ENCODE data around the gene SPARCL1. TPM values are rescaled to one million over a fixed set of nuclear protein-coding genes. Genes with fewer than 3 reads are reported as not detected.
A peak's percentile ranks its signal among the peaks of the same experiment; 100 is the strongest.
"Not testable (repeated sequence)": the region's sequence is repeated elsewhere in the genome, so short reads cannot be mapped to it uniquely, and the experiment has no call there.

Gene SPARCL1, protein sequence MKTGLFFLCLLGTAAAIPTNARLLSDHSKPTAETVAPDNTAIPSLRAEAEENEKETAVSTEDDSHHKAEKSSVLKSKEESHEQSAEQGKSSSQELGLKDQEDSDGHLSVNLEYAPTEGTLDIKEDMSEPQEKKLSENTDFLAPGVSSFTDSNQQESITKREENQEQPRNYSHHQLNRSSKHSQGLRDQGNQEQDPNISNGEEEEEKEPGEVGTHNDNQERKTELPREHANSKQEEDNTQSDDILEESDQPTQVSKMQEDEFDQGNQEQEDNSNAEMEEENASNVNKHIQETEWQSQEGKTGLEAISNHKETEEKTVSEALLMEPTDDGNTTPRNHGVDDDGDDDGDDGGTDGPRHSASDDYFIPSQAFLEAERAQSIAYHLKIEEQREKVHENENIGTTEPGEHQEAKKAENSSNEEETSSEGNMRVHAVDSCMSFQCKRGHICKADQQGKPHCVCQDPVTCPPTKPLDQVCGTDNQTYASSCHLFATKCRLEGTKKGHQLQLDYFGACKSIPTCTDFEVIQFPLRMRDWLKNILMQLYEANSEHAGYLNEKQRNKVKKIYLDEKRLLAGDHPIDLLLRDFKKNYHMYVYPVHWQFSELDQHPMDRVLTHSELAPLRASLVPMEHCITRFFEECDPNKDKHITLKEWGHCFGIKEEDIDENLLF
- total RNA-seq: 441 TPM

DNA sequence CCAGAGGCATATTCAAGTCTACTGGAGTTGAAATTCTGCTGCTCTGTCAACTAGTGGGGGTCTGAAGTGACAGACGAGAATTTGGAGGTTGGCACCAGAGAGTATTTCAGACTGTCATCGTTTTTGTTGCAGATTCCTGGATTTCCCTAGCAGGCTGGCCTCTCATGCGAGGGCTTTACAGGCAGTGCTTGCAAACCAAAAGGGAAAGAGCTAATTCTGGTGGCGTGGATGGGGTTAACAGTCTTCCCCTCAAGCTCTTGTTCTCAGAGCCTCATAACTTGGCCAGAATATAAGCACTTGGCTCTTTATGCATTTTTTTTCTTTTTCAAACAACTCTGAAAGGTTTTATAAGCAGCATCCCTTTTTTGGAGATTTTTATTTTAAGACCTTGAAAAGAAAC lies at the start of gene SPARCL1:
SPARCL1 (minus strand) TSS at position 190 of the 400 bp plus-strand sequence. CDS start 29,802 bp downstream, outside the sequence.
- DNase-seq (ENCODE audit: low spot score) (no peak), ATAC-seq (peak; percentile 42)
- intact Hi-C loops (cut with DNase I): no loop called here

DNA sequence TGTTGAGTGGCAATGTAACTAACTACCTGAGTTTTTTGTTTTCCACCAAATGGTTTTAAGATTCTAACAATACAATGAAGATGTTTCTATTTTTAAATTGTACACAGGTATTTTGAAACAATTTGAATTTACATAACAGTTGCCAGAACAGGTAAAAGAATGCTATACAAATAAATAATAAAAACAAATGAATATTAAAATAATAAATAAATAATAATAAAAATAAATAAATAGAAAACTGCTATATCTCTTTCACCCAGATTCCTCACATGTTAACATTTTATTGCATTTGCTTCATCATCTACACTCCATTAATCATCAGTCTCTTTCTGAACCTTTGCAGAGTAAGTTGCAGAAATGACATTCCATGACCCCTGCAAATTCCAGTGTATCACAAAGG lies 46.8 kb upstream of the SPARCL1 start:
- DNase-seq (ENCODE audit: low spot score) (no peak), ATAC-seq (no peak)
- intact Hi-C loops (cut with DNase I): no loop called here

DNA sequence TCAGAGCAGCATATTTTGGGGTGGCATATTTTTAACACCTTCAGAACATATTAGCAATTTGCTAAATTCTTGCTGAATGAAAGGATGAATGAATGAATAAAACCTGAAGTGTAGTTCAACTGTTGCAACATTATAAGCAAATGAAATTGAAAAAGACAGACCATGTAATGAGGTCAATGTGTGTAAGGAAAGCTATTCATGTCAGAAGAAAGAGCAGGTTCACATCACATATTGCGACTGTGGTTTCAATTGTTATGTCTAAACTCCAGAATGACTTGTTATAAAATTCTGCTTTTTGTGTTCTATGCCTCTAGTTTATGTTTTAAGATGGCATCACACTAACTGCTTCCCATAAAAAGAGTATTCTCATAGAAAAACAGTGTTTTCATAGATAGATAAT lies 46.2 kb upstream of the SPARCL1 start:
- ATAC-seq (no peak), DNase-seq (ENCODE audit: low spot score) (no peak)
- intact Hi-C loops (cut with DNase I): no loop called here

DNA sequence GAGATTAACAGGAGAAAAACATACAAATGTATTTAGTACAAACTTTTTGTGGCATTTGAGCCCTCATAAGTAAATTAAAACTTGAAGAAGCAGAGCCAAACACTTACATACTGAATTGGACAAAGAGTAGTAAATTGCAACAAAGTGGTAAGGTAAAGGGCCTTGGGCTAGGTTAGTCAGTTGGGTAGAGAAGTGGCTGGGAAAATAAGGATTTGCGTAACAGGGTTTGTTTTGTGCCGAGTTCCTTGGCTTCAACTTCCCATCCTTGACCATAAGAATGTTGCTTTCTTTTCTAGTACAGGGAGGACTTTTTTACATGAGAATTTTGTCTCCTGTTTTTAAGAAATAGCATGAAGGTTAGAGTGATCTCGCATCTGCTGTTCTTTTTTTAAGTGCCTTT lies 45.8 kb upstream of the SPARCL1 start:
- ATAC-seq (no peak), DNase-seq (ENCODE audit: low spot score) (no peak)
- intact Hi-C loops (cut with DNase I): no loop called here

DNA sequence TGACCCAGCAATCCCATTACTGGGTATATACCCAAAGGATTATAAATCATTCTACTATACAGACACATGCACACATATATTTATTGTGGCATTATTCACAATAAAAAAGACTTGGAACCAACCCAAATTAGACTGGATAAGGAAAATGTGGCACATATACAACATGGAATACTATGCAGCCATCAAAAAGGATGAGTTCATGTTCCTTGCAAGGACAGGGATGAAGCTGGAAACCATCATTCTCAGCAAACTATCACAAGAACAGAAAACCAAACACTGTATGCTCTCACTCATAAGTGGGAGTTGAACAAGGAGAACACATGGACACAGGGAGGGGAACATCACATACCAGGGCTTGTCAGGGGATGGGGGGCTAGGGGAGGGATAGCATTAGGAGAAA lies 45.2 kb upstream of the SPARCL1 start:
- DNase-seq (ENCODE audit: low spot score); ATAC-seq; intact Hi-C loops (cut with DNase I): not testable (repeated sequence)

DNA sequence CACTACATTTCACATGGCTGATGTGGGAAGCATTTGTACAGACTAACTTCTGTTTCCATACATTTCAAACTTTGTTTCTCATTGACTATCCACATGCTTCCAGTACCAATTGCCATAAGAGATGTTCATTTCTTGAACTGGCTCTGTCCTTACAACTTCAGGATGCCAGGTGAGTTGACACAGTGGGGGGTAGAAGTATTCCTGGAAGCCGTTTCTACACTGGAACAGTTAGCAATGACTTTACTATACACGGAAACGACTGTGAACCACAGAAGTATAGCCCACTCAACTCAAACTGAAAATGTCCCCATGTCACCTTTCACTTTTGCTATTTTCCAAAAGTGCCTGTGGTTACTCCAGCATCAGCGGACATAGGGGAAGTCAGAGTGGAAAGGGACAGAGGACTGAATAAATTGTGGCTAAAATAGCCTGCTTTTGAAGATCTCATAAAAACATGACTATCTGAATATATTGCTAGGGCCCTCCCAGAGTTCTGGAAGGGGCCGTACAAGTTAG lies 41.2 kb upstream of the SPARCL1 start:
- ATAC-seq: no peak

DNA sequence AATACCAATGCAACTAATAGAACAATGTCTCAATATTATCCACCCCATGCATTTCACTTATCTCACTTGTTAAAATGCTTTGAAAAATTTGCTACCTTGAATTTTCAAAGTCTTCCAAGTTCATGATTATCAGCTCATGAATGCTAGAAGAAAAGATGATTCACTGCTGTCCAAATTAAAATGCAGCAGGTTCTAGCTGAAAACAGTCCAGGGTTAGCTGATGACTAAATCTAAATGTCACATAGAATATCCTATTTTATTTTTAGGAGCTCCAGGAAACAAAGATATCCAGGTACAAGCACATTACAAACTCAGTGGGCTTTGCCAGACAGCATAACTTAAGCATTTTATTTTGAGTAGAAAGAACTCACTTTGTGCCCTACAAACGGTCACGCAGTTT lies 38.0 kb upstream of the SPARCL1 start:
- intact Hi-C loops (cut with DNase I): no loop called here
- ATAC-seq: no peak
- no peak for DNase-seq (ENCODE audit: low spot score)

More for the DNA sequence above, 41.2 kb upstream of the SPARCL1 start:
- intact Hi-C loops (cut with DNase I): no loop called here
- DNase-seq (ENCODE audit: low spot score): no peak

DNA sequence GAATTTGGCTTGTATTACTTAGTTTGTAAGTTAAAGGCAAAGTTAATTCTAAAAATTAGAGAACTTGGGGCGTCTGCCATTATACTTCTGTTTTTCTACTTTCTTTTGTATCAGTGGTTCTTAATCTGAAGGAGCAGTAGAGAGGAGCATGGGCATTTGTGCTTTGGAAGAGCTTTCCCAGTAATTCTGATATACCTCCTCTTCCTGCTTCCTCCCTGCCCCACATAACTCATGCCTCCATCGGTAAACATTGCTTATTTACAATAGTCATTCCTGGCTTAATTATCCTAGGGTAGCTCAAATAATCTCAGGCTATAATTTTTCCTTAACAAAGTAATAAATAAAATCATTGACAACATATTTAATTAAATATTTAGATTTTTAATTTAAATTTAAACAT lies 37.1 kb upstream of the SPARCL1 start:
- ATAC-seq (no peak), DNase-seq (ENCODE audit: low spot score) (no peak)
- intact Hi-C loops (cut with DNase I): no loop called here

DNA sequence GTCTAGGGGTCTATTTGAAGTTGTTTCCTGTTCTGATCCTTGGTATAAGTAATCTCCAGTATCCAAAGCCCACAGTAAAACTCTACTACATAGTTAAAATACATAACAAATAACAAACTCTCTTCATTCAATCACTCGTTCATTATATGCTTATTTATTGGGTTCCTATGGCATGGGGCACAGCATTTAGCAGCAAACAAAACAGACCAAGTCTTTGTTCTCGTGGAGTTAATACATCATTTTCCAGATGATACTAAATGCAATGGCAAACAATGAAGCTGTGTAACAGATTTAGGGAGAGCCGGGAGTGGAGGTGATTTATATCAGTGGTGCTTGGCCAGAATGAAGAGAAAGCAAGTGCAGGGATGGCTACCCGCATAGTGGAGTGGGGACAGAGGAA lies 36.6 kb upstream of the SPARCL1 start:
- intact Hi-C loops (cut with DNase I): no loop called here
- ATAC-seq (no peak), DNase-seq (ENCODE audit: low spot score) (no peak)

DNA sequence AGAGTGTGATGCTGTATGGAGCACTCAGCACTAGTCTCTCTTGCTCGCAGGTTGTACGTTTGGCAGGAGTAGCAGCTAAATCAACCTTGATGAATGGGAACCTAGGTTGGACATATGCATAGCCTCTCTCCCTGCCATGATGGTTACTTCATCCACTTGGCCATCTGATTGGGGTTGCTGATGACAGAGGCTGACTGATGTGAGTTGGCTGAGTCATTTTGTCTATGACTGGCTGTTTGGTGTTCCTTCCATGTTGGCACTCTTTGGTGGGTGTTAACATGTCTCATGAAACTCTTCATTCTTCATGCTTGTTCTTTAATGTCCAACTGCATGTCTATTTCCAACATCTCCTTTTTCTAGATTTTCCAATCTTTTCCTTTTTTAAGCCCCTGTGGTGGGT lies 31.6 kb upstream of the SPARCL1 start:
- DNase-seq (ENCODE audit: low spot score) (no peak), ATAC-seq (no peak)
- intact Hi-C loops (cut with DNase I): no loop called here

DNA sequence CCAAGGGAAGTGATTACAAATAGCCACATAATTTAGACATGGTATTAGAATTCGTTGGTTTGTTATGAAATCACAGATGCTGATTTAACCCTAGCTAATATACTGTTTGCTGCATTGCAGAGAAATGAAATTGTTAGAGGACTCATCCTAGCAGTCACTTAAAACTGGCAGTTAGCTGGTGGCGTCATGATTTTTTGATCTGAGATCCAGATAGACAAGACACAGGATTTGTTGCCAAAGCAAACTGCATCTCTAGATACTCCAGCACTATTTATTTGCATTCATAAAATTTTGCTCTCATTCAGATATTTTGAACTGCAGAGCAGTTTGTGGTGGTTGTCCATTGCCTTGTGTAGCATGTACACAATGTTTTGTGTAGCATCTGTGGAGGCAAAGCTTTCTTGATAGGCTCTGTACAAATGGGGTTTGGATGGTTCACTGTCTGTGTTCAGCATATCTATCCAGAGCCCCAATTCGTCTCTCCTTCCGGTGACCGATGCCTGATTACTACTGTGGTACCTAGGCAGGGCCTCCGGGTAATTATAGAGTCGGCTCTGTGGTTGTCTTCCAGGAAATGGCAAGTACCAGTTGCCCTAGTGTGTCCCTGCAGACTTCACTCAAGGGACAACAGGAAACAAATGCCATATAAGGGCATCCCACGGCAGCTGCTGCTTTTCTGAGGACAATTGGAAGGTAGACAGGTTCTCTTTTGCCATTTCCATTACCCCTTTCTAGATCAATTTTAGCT lies 30.1 kb upstream of the SPARCL1 start:
- intact Hi-C loops (cut with DNase I): no loop called here
- no peak for DNase-seq (ENCODE audit: low spot score)
- peak; percentile 60 for ATAC-seq

DNA sequence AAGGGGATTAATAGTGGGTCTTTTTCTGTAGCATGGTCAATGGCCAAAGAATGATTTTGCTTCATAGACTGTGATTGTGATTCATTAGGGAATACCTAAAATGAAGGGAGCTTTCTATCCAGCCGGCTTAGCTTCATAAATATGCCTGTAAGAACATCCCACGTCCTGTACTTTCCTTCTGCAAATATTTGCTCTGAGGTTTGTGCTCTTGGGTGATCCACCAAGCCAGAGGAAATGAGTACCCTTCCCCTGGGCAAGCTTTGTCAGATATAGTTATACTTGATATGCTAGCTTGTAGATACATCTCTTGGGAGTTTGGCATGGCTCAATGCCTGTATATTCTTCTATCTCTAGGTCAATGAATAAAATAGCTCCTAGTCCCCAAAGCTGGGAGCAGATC lies 28.2 kb upstream of the SPARCL1 start:
- intact Hi-C loops (cut with DNase I): no loop called here
- no peak for ATAC-seq
- no peak for DNase-seq (ENCODE audit: low spot score)

DNA sequence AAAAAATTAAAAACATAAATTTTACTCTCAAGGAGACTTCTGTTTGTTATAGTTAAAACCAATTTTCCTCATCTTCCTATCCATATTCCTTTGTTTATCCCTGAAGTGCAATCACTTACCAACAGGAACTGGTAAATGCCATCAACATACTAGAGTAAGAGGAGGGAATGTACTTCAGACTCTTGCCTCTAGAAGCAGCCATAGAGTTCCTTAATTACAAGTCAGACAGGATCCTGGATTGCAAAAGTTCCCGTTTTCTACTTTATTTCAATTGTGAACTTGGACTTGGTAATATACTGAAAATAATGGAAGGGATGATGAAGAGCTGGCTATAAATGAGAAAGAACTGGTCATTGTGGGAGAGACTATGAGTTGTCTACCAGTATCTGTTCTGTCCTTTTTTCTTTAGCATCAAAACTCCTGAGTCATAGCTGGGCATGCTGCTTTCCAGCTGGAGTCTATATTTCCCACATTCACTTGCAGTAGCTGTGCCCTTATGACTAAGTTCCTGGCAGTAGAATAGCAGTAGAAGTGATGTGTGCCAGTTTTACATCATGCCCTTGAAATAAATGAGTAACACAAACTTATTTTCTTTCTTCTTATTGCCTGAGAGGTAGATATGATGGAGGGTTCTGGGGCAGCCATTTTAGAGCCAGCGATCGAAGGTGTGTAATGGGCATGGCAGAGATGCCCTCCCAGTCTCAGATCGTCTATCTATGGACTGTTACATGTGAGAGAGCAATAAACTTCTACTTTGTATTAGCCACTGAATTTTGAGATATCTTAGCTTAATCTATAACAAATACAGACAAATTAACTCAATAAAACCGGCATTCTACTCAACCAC lies 26.8 kb upstream of the SPARCL1 start:
- DNase-seq (ENCODE audit: low spot score): no peak
- intact Hi-C loops (cut with DNase I): no loop called here
- ATAC-seq: no peak

DNA sequence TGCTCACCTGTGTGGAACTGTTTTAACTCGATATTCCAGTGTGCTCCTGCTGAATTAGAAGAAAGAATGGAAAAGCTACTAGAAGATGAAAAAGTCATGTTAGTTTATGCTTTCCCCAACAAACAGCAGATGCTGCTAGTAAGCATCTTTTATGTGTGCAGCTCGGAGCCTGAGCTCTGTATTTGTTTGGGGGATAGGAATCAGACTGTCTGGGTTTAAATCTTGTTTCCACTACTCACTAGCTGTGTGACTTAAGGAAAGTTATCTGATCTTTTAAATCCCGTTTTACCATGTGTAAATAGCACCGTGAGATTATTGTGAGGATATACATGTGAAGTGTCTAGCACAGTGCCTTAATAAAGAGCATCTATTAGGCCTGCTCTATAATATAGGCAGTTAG lies 24.0 kb upstream of the SPARCL1 start:
- intact Hi-C loops (cut with DNase I): no loop called here
- no peak for ATAC-seq

DNA sequence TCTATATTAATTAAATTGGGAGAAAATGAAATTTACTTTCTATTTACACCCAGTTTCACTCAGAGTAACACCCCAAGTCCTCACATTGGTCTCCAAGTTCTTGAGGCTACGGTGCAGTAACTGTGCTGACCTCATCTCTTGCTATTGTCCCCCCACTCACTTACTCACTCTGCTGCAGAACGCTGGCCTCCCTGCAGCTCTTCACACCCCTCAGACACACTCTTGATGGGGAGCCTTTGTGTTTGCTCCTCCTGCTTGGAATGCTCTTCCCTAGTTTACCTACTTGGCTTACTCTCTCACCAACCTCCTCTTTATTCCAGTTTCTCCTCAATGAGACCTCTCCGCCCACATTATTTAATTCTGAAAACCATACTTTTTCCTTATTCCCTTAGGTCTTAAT lies 22.2 kb upstream of the SPARCL1 start:
- intact Hi-C loops (cut with DNase I): no loop called here
- DNase-seq (ENCODE audit: low spot score) (no peak), ATAC-seq (no peak)

More for the DNA sequence above, 24.0 kb upstream of the SPARCL1 start:
- DNase-seq (ENCODE audit: low spot score): no peak

DNA sequence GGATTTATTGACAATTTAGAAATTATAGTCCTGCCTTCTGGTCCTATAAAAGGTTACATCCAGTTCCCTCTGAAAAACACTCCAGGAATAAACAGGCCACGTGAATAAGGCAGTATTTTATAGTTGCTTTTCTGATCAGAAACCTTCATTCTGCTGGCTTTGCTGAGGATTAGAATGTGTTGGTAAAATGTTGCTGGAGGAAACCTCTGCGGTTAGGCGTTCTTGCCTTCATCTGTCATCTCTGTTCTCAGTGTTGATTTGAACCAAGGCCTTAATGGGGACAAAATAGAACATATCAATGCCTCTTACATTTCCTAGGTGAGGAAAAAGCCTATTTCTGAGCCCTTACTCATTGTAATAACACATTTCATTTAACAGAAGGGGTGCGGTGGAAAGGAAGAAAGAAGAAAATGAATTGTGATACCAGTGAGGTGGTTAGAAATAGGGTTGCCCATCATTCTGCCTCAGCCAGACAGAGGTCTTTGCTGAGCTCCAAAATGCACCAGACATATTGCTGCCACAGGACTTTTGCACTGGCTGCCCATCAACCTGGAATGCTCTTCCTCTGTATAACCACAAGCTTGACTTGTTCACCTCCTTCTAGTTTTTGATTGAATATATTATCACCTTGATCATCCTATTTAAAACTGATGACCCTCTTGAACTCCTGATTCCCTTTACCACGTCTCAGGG lies 18.0 kb upstream of the SPARCL1 start:
- DNase-seq (ENCODE audit: low spot score) (no peak), ATAC-seq (no peak)
- intact Hi-C loops (cut with DNase I): no loop called here

DNA sequence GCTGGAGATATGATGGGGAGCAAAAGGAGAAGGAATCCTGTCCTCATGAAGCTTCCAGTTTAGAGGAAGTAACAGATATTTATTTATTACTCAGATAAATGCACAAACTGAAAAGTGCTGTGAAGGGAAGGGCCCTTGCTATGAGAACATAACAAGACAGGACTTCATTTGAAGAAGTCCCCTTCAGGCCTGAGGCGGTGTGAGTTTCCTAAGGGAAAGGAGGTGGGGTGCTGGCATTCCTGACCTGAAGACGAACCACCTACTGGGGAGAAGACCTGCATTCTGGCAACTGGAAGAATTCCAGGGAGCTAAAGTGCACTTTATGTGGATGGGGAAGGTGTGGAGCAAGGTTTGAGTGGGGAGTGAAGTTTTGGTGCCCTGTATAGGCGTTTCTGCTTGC lies 15.9 kb upstream of the SPARCL1 start:
- DNase-seq (ENCODE audit: low spot score) (no peak), ATAC-seq (no peak)
- intact Hi-C loops (cut with DNase I): no loop called here

DNA sequence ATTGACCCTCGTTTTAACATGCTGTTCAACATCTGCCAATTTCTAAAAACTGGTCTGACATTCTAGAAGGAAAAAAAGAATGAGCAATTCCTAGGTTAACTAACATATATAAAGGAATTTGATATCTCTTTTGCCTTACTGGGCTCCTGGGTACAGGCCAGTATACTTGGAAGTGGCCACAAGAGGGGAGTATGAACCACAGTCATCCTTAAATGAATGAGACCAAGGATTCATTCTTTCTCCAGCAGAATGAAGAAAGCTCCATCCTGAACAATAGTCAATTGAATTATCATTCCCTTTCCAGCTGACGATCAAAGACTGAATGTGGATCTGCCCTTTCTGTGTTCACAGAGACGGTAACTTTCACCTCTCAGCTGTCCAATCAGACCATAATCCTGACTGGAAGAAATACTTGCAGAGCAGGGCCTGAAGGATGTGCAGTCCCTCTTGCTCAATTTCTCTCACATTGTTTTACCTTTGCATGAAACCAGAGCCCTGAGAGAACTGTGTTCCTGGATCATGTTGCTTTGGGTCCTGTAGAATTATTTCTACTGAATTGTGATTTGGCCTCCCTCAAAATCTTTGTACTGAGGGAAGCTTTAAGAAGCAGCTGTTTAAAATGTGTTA lies 14.8 kb upstream of the SPARCL1 start:
- DNase-seq (ENCODE audit: low spot score) (no peak), ATAC-seq (peak; percentile 83)
- intact Hi-C loops (cut with DNase I): no loop called here

Measured in sciatic nerve (tissue), 2 donors.